ENCODE data around the gene MYPOP. TPM values are rescaled to one million over a fixed set of nuclear protein-coding genes. Genes with fewer than 3 reads are reported as not detected.
"Not testable (repeated sequence)": the region's sequence is repeated elsewhere in the genome, so short reads cannot be mapped to it uniquely, and the experiment has no call there.

The MYPOP gene
- total RNA-seq, 2 experiments from 2014 or later, result 9.7 to 11.4 TPM

DNA sequence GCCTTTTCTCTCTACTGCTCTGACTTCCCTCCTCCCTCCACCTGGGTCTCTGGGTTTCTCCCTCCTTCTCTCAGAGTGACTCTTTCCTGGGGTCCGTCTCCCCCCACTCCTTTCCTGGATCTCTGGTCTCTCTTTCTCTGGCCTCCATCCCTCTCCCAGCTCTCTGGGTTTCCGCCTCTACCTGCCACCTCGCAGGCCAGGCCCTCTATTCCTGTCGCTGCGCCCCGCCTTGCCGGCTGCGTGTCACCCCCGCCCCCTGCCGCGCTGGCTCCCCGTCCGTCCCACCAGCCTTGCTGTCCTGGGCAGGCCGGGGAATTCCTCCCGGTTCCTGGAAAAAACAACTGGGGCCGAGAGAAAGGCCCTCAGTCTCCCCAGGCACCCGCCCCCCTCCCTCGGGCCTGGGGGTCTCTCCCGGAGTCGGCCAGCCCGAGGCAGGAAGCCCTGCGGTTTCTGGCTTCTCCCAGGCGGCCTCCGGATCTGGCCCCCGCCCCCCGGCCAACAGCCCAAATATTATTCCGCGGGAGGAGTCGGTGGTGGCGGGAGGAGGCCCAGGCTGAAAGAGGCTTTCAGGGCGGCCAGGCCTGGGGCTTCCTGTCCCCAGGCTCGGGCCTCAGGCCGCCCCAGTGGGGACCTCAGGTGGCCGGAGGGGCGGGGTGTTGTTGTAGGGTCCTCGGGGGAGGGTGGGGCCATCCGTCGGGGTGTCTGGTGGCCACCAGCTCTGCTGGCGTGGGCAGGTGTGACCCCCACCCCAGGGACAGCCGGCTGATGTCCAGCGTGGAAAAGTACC, 25.8 kb downstream of the MYPOP start:
- POLR2A ChIA-PET, result no interaction called here
- Mint-ChIP-seq H3K36me3 (ENCODE audit: low read depth) (no peaks in the 10 kb centered on the region), H3K4me1 (peaks cover 19% of the 10 kb centered on the region), H3K9me3 (no peaks in the 10 kb centered on the region), H3K4me3 (no peak overlapping the region), H3K27ac (peak overlapping the region; percentile 1), H3K27me3 (peaks cover 16% of the 10 kb centered on the region)
- CTCF ChIA-PET, result interaction anchor here (1.2 kb wide), 1 partner anchor 12 kb away, joined by 3 read pairs; the partner anchor contains the start of gene FOXA3
- DNase-seq, result no peak

DNA sequence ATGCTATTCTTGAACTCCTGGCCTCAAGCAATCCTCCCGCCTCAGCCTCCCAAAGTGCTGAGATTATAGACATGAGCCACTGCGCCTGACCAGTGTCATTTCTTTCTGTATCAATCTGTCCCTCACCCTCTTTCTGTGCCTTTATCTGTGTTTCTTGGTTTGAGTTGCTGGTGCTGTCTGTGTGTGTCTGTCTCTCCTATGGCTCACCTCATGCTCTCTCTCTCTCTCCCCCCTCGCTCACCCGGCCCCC, 26.3 kb downstream of the MYPOP start:
- DNase-seq, result no peak
- Mint-ChIP-seq H3K27ac (peak overlapping the region; percentile 1), H3K36me3 (ENCODE audit: low read depth) (no peaks in the 10 kb centered on the region), H3K27me3 (peaks cover 16% of the 10 kb centered on the region), H3K4me1 (peaks cover 16% of the 10 kb centered on the region), H3K4me3 (no peak overlapping the region), H3K9me3 (no peaks in the 10 kb centered on the region)
- POLR2A ChIA-PET, result no interaction called here
- CTCF ChIA-PET, result interaction anchor here (1.2 kb wide), 1 partner anchor 12 kb away, joined by 3 read pairs; the partner anchor contains the start of gene FOXA3

DNA sequence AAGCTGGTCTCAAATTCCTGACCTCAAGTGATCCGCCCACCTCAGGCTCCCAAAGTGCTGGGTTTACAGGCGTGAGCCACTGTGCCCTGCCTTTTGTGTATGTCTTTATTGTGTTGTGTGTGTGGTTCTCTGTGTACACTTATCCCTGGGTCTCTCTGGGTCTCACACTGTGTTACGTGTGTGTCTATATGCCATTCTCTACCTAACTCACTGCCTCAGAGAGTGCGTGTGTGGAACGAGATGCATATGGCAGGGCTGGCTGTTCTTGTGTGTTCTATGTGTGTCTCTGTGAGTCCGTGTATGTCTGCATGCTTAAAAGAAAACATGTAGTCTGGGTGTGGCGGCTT, 27.8 kb downstream of the MYPOP start:
- Mint-ChIP-seq H3K4me1 (peaks cover 16% of the 10 kb centered on the region), H3K4me3 (no peak overlapping the region), H3K36me3 (ENCODE audit: low read depth) (no peaks in the 10 kb centered on the region), H3K27ac (no peak overlapping the region), H3K9me3 (no peaks in the 10 kb centered on the region), H3K27me3 (peaks cover 14% of the 10 kb centered on the region)
- DNase-seq, result no peak
- POLR2A ChIA-PET, result no interaction called here
- CTCF ChIA-PET, result interaction anchor here (1.6 kb wide), 1 partner anchor 8 kb away, joined by 4 read pairs; no protein-coding TSS in a partner anchor

DNA sequence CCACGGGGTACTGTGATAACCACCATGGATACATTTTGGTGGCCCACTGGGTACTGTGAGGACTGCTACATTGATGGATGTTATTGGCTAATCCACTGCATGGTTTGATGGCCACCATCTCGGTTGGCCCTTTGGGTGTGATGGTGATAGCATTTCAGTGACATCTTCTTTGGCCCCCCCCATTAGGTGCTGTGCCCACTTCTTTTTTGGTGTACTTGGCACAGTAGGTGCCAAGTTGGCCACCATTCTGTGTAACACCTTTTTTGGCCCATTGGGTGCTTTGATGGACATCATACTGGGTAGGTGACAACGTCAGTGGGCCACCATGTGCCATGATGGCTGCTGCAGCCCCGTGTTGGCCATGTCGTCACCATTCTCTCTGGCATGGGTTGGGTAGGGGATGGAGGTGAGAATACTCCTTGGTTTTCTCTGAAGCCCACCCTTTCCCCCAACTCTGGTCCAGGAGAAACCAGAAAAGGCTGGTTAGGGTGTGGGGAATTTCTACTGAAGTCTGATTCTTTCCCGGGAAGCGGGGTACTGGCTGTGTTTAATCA, 29.1 kb downstream of the MYPOP start:
- Mint-ChIP-seq H3K4me1 (peaks cover 14% of the 10 kb centered on the region), H3K36me3 (ENCODE audit: low read depth) (no peaks in the 10 kb centered on the region), H3K27ac (no peak overlapping the region), H3K27me3 (peaks cover 13% of the 10 kb centered on the region), H3K9me3 (no peaks in the 10 kb centered on the region), H3K4me3 (no peak overlapping the region)
- DNase-seq, result no peak
- ChIA-PET CTCF (interaction anchor here (1.6 kb wide), 1 partner anchor 9 kb away, joined by 4 read pairs; no protein-coding TSS in a partner anchor), POLR2A (no interaction called here)

DNA sequence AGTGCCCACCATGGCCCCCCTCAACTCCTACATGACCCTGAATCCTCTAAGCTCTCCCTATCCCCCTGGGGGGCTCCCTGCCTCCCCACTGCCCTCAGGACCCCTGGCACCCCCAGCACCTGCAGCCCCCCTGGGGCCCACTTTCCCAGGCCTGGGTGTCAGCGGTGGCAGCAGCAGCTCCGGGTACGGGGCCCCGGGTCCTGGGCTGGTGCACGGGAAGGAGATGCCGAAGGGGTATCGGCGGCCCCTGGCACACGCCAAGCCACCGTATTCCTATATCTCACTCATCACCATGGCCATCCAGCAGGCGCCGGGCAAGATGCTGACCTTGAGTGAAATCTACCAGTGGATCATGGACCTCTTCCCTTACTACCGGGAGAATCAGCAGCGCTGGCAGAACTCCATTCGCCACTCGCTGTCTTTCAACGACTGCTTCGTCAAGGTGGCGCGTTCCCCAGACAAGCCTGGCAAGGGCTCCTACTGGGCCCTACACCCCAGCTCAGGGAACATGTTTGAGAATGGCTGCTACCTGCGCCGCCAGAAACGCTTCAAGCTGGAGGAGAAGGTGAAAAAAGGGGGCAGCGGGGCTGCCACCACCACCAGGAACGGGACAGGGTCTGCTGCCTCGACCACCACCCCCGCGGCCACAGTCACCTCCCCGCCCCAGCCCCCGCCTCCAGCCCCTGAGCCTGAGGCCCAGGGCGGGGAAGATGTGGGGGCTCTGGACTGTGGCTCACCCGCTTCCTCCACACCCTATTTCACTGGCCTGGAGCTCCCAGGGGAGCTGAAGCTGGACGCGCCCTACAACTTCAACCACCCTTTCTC, 30.1 kb downstream of the MYPOP start:
- no peak for DNase-seq
- CTCF ChIA-PET, result no interaction called here
- no peaks in the 10 kb centered on the region for H3K9me3 Mint-ChIP-seq
- POLR2A ChIA-PET, result no interaction called here
- H3K27me3 Mint-ChIP-seq, result peaks cover 13% of the 10 kb centered on the region
- H3K4me1 Mint-ChIP-seq, result peaks cover 8% of the 10 kb centered on the region
- no peak overlapping the region for H3K4me3 Mint-ChIP-seq
- no peak overlapping the region for H3K27ac Mint-ChIP-seq
- H3K36me3 Mint-ChIP-seq (ENCODE audit: low read depth), result no peaks in the 10 kb centered on the region

DNA sequence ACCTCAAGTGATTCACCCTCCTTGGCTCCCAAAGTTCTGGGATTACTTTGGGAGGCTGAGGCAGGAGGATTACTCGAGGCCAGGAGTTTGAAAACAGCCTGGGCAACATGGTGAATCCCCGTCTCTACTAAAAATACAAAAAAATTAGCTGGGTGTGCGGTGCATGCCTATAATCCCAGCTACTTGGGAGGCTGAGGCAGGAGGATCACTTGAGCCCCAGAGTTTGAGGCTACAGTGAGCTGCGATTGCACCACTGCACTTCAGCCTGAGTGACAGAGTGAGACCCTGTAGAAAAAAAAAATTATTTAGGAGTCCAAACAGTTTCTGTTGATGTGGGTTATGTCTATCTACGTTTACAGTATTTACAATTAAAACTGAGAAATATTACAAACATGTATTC, 31.6 kb downstream of the MYPOP start:
- Mint-ChIP-seq H3K27me3 (peaks cover 12% of the 10 kb centered on the region), H3K27ac (no peak overlapping the region), H3K4me3 (no peak overlapping the region), H3K36me3 (ENCODE audit: low read depth) (no peaks in the 10 kb centered on the region), H3K4me1 (no peaks in the 10 kb centered on the region), H3K9me3 (no peaks in the 10 kb centered on the region)
- ChIA-PET CTCF (no interaction called here), POLR2A (no interaction called here)
- no peak for DNase-seq

DNA sequence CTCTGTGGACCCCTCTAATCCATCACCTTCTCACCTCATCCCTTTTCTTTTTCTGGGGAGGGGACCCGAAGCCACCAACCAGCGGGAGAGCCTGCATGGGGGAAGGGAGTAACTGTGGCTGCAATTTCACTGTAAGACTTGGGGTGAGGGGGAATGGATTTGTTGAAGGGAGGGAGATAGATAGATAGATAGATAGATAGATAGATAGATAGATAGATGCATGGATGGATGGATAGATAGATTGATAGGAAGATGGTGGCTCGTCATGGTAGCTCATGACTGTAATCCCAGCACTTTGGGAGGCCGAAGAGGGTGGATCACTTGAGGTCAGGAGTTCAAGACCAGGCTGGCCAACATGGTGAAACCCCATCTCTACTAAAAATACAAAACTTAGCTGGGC, 35.2 kb downstream of the MYPOP start:
- H3K36me3 Mint-ChIP-seq (ENCODE audit: low read depth); H3K9me3 Mint-ChIP-seq; H3K4me3 Mint-ChIP-seq; H3K27ac Mint-ChIP-seq; POLR2A ChIA-PET; DNase-seq: not testable (repeated sequence)
- CTCF ChIA-PET, result interaction anchor here (6.7 kb wide), 1 partner anchor 16 kb away, joined by 58 read pairs; the partner anchor contains the start of gene IRF2BP1
- Mint-ChIP-seq H3K27me3 (peaks cover 30% of the 10 kb centered on the region), H3K4me1 (peaks cover 17% of the 10 kb centered on the region)

DNA sequence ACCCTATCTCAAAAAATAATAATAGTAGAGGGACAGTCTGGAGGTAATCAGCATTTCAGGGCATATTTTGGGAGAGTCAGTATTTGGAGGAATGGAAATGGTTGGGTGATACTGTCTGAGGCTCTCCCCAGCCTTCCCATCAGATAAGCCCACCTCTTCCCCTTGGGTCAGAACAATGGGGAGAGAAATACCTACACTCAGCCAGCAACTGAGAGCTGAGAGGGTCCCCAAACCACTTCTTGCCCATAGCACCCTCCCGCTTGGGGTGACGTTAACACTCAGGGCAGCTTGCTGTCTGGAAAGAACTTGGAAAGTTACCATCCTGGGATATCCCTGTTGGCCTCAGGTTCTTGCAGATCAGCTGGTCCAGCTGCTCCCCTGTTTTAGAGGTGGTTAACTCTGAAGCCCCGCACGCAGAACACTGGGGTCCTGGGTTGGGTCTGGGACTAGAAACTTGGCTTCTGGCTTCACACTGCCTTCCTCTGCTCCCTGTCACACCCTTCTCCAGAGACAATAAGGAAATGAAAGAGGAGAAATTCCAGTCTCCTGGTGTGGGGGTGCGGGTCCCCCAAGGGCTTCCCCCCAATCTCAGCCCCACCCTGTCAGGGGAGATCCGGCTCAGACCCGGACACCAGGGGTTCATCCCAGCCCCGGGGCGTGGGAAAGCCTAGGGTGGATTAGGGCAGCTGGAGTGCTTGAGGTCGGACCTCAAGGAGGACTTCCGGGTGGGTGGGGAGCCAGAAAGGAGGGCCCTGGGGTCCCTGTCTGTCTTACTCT, 35.8 kb downstream of the MYPOP start:
- H3K4me1 Mint-ChIP-seq, result peaks cover 22% of the 10 kb centered on the region
- H3K9me3 Mint-ChIP-seq, result no peaks in the 10 kb centered on the region
- CTCF ChIA-PET, result interaction anchor here (1.2 to 6.7 kb wide), 2 partner anchors 17 to 26 kb away, joined by 3 to 58 read pairs; partner anchors contain the start of gene IRF2BP1
- POLR2A ChIA-PET, result no interaction called here
- no peak overlapping the region for H3K27ac Mint-ChIP-seq
- DNase-seq, result no peak
- H3K27me3 Mint-ChIP-seq, result peaks cover 30% of the 10 kb centered on the region
- H3K36me3 Mint-ChIP-seq (ENCODE audit: low read depth), result peaks cover 8% of the 10 kb centered on the region
- H3K4me3 Mint-ChIP-seq, result no peak overlapping the region

DNA sequence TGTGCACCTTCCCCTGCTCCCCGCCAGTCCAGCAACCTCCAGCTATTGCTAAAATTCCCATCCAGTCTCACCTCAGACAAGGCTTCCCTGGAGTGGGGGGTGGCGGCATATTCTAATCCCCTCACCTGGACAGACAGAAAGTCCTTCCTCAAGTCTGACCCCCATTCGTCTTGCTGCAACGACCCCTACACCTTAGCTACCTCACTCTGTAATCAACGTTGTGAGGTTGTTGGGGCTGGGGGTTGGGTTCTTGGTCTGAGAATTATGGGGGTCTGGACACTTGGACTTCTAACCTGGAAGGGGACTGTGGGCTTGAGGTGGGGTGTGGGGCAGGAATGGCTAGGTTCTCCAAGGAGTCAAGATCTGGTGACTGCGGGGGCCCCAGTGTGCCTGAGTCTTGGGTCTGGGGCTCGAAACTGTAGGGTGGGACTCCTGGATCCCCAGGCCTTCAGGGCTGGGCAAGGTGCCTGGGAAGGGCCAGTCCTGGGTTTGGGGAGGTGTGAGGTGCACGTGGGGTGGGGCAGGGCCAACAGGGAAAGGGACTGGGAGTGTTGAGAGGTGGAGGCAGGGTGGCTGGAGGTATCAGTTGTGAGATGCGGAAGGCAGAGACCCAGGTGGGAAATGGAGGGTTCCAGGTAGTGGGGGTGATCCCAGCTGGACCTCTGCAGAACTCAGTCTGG, 37.0 kb downstream of the MYPOP start:
- H3K27ac Mint-ChIP-seq, result no peak overlapping the region
- CTCF ChIA-PET, result interaction anchor here (0.5 to 6.7 kb wide), 7 partner anchors 18 to 175 kb away, joined by 3 to 58 read pairs (median 3); partner anchors contain the start of gene IRF2BP1
- POLR2A ChIA-PET, result no interaction called here
- peaks cover 10% of the 10 kb centered on the region for H3K36me3 Mint-ChIP-seq (ENCODE audit: low read depth)
- H3K4me1 Mint-ChIP-seq, result peaks cover 28% of the 10 kb centered on the region
- no peak overlapping the region for H3K4me3 Mint-ChIP-seq
- no peak for DNase-seq
- peaks cover 30% of the 10 kb centered on the region for H3K27me3 Mint-ChIP-seq
- H3K9me3 Mint-ChIP-seq, result no peaks in the 10 kb centered on the region

DNA sequence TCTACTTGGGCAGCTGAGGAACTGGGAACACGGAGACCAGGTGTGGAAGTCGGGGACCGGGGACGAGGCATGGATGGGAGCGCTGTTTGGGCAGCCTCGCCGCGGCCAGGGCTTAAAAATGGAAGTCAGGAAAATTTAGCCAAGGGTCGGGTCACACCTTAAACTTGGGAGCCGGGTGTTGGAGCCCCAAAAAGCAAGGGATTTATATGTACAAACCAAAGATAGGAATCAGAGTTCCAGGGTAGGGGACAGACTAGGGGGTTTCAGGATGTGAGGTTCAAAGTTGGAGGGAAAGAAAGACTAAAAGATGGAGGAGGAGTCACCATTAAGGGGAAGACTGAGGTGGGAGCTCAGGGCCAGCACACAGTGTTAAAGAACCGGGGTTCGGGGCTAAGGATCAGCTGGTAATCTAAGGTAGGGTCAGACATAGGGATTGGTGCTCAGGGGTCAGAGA, 37.8 kb downstream of the MYPOP start:
- CTCF ChIA-PET, result interaction anchor here (1.0 to 6.7 kb wide), 12 partner anchors 11 to 840 kb away, joined by 3 to 58 read pairs (median 3); partner anchors contain the start of genes IRF2BP1, QPCTL and SNRPD2
- peaks cover 29% of the 10 kb centered on the region for H3K4me1 Mint-ChIP-seq
- peak overlapping the region; percentile 72 for H3K27ac Mint-ChIP-seq
- POLR2A ChIA-PET, result no interaction called here
- H3K27me3 Mint-ChIP-seq, result peaks cover 30% of the 10 kb centered on the region
- H3K4me3 Mint-ChIP-seq, result peak overlapping the region; percentile 33
- DNase-seq, result no peak
- no peaks in the 10 kb centered on the region for H3K9me3 Mint-ChIP-seq
- peaks cover 10% of the 10 kb centered on the region for H3K36me3 Mint-ChIP-seq (ENCODE audit: low read depth)

DNA sequence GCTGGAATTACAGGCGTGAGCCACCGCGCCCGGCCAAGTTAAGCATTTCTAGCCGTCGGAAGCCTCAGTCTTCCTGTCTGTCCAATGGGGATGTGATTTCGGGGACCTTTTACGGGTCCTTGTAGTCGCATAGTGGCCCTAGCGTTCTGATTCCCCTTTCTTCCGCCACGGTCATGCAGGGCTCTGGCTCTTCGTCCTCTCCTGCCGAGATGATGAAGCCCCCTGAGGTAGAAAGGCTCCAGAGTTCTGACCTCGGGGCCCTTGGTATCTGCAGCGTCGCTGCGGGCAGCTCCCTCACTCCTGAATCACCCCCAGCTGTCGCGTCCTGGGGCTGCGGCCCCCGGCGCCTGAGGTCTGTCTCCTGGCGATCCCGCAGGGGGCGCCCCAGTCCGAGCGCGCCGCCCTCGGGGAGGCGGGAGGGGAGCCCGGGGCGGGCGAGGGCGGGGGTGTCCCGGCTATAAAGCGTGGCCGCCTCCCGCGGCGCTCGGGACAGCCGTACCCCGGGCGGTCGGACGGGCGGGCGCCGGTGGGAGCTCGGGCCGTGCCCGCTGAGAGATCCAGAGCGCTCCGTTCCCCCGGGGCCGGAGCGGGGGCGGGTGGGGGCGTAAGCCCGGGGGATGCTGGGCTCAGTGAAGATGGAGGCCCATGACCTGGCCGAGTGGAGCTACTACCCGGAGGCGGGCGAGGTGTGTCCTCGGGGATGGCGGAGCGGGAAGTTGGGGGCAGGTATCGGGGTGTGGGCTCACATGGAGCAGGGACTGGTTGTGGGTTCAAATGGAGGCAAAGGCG, 38.4 kb downstream of the MYPOP start, which contains the start of gene FOXA3:
Gene FOXA3 (plus strand): TSS at position 487 of the 789 bp plus-strand sequence. CDS start 131 bp downstream, at position 618.
- H3K4me3 Mint-ChIP-seq, result peak within 1 kb of the TSS; percentile 93
- peak within 1 kb of the TSS; percentile 95 for H3K27ac Mint-ChIP-seq
- H3K27me3 Mint-ChIP-seq, result peaks cover 30% of the 10 kb centered on the region
- peak; percentile 52 for DNase-seq
- POLR2A ChIA-PET, result interaction anchor here (0.6 to 0.7 kb wide), 3 partner anchors 22 to 924 kb away, joined by 3 read pairs; partner anchors contain the start of genes IRF2BP1 and SLC1A5
- peaks cover 29% of the 10 kb centered on the region for H3K4me1 Mint-ChIP-seq
- H3K9me3 Mint-ChIP-seq, result no peaks in the 10 kb centered on the region
- peaks cover 11% of the 10 kb centered on the region for H3K36me3 Mint-ChIP-seq (ENCODE audit: low read depth)
- CTCF ChIA-PET, result interaction anchor here (0.9 to 6.7 kb wide), 22 partner anchors 9 to 840 kb away, joined by 3 to 58 read pairs (median 3); partner anchors contain the start of genes GIPR, IRF2BP1, MYPOP and QPCTL
